ENCODE measurements around the gene KIF14.
"Not testable (repeated sequence)": the region's sequence is repeated elsewhere in the genome, so short reads cannot be mapped to it uniquely, and the experiment has no call there.

The KIF14 gene

GRCh38 chr1:200644021-200644420 lies 23.5 kb upstream of the KIF14 start:
- Mint-ChIP-seq H3K4me1 (peaks cover 8% of the 10 kb centered on the region), H3K27me3 (no peaks in the 10 kb centered on the region), H3K4me3 (no peak overlapping the region), H3K36me3 (ENCODE audit: low read depth) (peaks cover 16% of the 10 kb centered on the region), H3K9me3 (no peaks in the 10 kb centered on the region), H3K27ac (no peak overlapping the region)
- ATAC-seq (no peak), DNase-seq (no peak)

- no peak overlapping the region for H3K4me3 Mint-ChIP-seq
- peak overlapping the region; percentile 44 for H3K27ac Mint-ChIP-seq
- H3K36me3 Mint-ChIP-seq (ENCODE audit: low read depth): peaks cover 12% of the 10 kb centered on the region
- no peak for DNase-seq
- no peaks in the 10 kb centered on the region for H3K27me3 Mint-ChIP-seq
- no peaks in the 10 kb centered on the region for H3K9me3 Mint-ChIP-seq
- peaks cover 10% of the 10 kb centered on the region for H3K4me1 Mint-ChIP-seq
- ATAC-seq: no peak
These were observed 21.9 kb upstream of the KIF14 start for GRCh38 chr1:200642481-200642880.

- ATAC-seq (no peak), DNase-seq (no peak)
- no peak overlapping the region for H3K4me3 Mint-ChIP-seq
- H3K4me1 Mint-ChIP-seq: peaks cover 10% of the 10 kb centered on the region
- no peaks in the 10 kb centered on the region for H3K9me3 Mint-ChIP-seq
- no peak overlapping the region for H3K27ac Mint-ChIP-seq
- peaks cover 3% of the 10 kb centered on the region for H3K36me3 Mint-ChIP-seq (ENCODE audit: low read depth)
- H3K27me3 Mint-ChIP-seq: no peaks in the 10 kb centered on the region
These were observed 20.4 kb upstream of the KIF14 start for GRCh38 chr1:200640963-200641401.

GRCh38 chr1:200640373-200640962 lies 19.9 kb upstream of the KIF14 start:
- peak overlapping the region; percentile 9 for H3K27ac Mint-ChIP-seq
- no peaks in the 10 kb centered on the region for H3K27me3 Mint-ChIP-seq
- no peak overlapping the region for H3K4me3 Mint-ChIP-seq
- H3K9me3 Mint-ChIP-seq: no peaks in the 10 kb centered on the region
- no peak for DNase-seq
- ATAC-seq: no peak
- peaks cover 10% of the 10 kb centered on the region for H3K4me1 Mint-ChIP-seq
- peaks cover 3% of the 10 kb centered on the region for H3K36me3 Mint-ChIP-seq (ENCODE audit: low read depth)

GRCh38 chr1:200638073-200638472 lies 17.5 kb upstream of the KIF14 start:
- H3K27ac Mint-ChIP-seq: no peak overlapping the region
- DNase-seq: no peak
- H3K4me3 Mint-ChIP-seq: no peak overlapping the region
- H3K9me3 Mint-ChIP-seq: no peaks in the 10 kb centered on the region
- H3K4me1 Mint-ChIP-seq: peaks cover 10% of the 10 kb centered on the region
- H3K36me3 Mint-ChIP-seq (ENCODE audit: low read depth): no peaks in the 10 kb centered on the region
- no peaks in the 10 kb centered on the region for H3K27me3 Mint-ChIP-seq
- ATAC-seq: no peak

- no peak overlapping the region for H3K4me3 Mint-ChIP-seq
- ATAC-seq: no peak
These were observed 16.1 kb upstream of the KIF14 start for GRCh38 chr1:200636681-200637080.

GRCh38 chr1:200634261-200635122 lies 13.9 kb upstream of the KIF14 start:
- Mint-ChIP-seq H3K4me1 (peaks cover 2% of the 10 kb centered on the region), H3K36me3 (ENCODE audit: low read depth) (no peaks in the 10 kb centered on the region), H3K27ac (no peak overlapping the region), H3K27me3 (no peaks in the 10 kb centered on the region), H3K4me3 (no peak overlapping the region), H3K9me3 (no peaks in the 10 kb centered on the region)
- DNase-seq: no peak
- ATAC-seq: no peak

More at GRCh38 chr1:200636681-200637080, 16.1 kb upstream of the KIF14 start:
- no peaks in the 10 kb centered on the region for H3K36me3 Mint-ChIP-seq (ENCODE audit: low read depth)
- H3K4me1 Mint-ChIP-seq: peaks cover 10% of the 10 kb centered on the region
- no peaks in the 10 kb centered on the region for H3K27me3 Mint-ChIP-seq
- H3K27ac Mint-ChIP-seq: no peak overlapping the region
- H3K9me3 Mint-ChIP-seq: no peaks in the 10 kb centered on the region
- no peak for DNase-seq

GRCh38 chr1:200631375-200631774 lies 10.8 kb upstream of the KIF14 start:
- H3K4me1 Mint-ChIP-seq: peaks cover 29% of the 10 kb centered on the region
- H3K4me3 Mint-ChIP-seq: no peak overlapping the region
- DNase-seq (no peak), ATAC-seq (no peak)
- H3K9me3 Mint-ChIP-seq: no peaks in the 10 kb centered on the region
- no peaks in the 10 kb centered on the region for H3K36me3 Mint-ChIP-seq (ENCODE audit: low read depth)
- no peaks in the 10 kb centered on the region for H3K27me3 Mint-ChIP-seq
- H3K27ac Mint-ChIP-seq: no peak overlapping the region

GRCh38 chr1:200630515-200630899 lies 10.0 kb upstream of the KIF14 start:
- H3K4me3 Mint-ChIP-seq: not testable (repeated sequence)

GRCh38 chr1:200629876-200630514 lies 9.4 kb upstream of the KIF14 start:
- peaks cover 2% of the 10 kb centered on the region for H3K27me3 Mint-ChIP-seq

More at GRCh38 chr1:200630515-200630899, 10.0 kb upstream of the KIF14 start:
- not testable (repeated sequence) for ATAC-seq; DNase-seq; H3K27me3 Mint-ChIP-seq; H3K9me3 Mint-ChIP-seq; H3K27ac Mint-ChIP-seq; H3K36me3 Mint-ChIP-seq (ENCODE audit: low read depth)
- peaks cover 35% of the 10 kb centered on the region for H3K4me1 Mint-ChIP-seq

GRCh38 chr1:200628223-200628881 lies 7.8 kb upstream of the KIF14 start:
- ATAC-seq: peak; percentile 87
- Mint-ChIP-seq H3K9me3 (no peaks in the 10 kb centered on the region), H3K27ac (peak overlapping the region; percentile 70), H3K27me3 (peaks cover 2% of the 10 kb centered on the region), H3K4me3 (peak overlapping the region; percentile 33), H3K36me3 (ENCODE audit: low read depth) (no peaks in the 10 kb centered on the region), H3K4me1 (peaks cover 48% of the 10 kb centered on the region)
- DNase-seq: peak; percentile 61

More at GRCh38 chr1:200629876-200630514, 9.4 kb upstream of the KIF14 start:
- no peak overlapping the region for H3K4me3 Mint-ChIP-seq
- H3K4me1 Mint-ChIP-seq: peaks cover 41% of the 10 kb centered on the region
- H3K36me3 Mint-ChIP-seq (ENCODE audit: low read depth): no peaks in the 10 kb centered on the region
- H3K9me3 Mint-ChIP-seq: no peaks in the 10 kb centered on the region
- no peak overlapping the region for H3K27ac Mint-ChIP-seq
- DNase-seq: no peak
- ATAC-seq: no peak

- H3K4me1 Mint-ChIP-seq: peaks cover 48% of the 10 kb centered on the region
- peak overlapping the region; percentile 6 for H3K4me3 Mint-ChIP-seq
- DNase-seq: no peak
- peaks cover 2% of the 10 kb centered on the region for H3K27me3 Mint-ChIP-seq
- H3K36me3 Mint-ChIP-seq (ENCODE audit: low read depth): no peaks in the 10 kb centered on the region
- peak overlapping the region; percentile 70 for H3K27ac Mint-ChIP-seq
- ATAC-seq: no peak
- no peaks in the 10 kb centered on the region for H3K9me3 Mint-ChIP-seq
These were observed 7.1 kb upstream of the KIF14 start for GRCh38 chr1:200627575-200628222.

- no peak for DNase-seq
- H3K27me3 Mint-ChIP-seq: peaks cover 2% of the 10 kb centered on the region
- no peak overlapping the region for H3K4me3 Mint-ChIP-seq
- no peak for ATAC-seq
- H3K4me1 Mint-ChIP-seq: peaks cover 51% of the 10 kb centered on the region
- no peaks in the 10 kb centered on the region for H3K36me3 Mint-ChIP-seq (ENCODE audit: low read depth)
- no peak overlapping the region for H3K27ac Mint-ChIP-seq
- no peaks in the 10 kb centered on the region for H3K9me3 Mint-ChIP-seq
These were observed 6.4 kb upstream of the KIF14 start for GRCh38 chr1:200626853-200627534.
